Measurements from ENCODE around the gene KYAT1.
"Not testable (repeated sequence)": the region's sequence is repeated elsewhere in the genome, so short reads cannot be mapped to it uniquely, and the experiment has no call there.

The KYAT1 gene

DNA sequence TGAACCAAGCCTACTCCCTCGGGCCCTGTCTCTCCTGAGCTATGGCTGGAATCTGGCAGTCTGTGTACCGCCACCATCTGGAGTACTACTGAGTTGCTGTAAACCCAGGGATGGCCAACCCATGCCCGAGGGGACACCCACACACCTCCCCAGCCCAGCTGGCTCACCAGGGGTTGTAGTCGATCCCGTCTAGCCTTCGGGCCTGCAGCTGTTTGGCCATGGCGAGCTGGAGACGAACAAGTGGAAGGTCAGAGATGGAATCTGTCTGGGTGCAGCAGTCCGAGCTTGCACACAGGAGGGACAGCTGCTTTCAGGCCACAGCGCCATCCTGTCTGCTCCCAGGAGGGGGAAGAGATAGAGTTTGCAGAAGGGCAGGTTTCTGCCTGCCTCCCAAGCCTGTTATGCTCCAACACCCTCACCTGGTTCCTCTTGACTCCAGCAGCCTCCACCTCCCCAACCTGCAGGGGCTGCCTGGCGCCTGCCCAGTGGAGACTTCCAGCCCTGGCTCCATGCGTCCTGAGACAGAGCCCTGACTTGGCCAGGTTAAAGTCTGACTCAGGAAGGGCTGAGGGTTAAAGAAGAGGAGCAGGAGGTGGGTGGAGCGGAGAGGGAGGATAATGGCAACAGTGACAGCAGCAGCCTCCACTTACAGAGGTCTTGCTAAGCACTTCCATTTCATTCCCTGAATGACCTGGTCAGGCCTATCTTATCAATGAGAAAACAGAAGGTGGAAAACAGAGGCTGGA, 36.4 kb downstream of the KYAT1 start:
- no peak overlapping the region for H3K27ac ChIP-seq

DNA sequence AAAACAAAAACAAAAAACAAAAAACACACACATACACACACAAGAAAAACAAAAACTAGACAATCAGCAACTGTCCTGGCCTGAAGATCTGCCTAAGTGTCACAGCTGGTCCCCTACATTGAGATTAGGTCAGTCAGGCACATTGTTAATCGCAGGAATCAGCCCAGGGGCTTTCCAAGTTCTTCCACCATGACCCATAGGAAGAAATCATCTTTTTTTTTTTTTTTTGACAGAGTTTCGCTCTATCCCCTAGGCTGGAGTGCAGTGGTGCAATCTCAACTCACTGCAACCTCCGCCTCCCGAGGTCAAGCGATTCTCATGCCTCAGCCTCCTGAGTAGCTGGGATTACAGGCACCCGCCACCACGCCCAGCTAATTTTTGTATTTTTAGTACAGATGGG, 38.6 kb downstream of the KYAT1 start:
- not testable (repeated sequence) for H3K36me3 ChIP-seq (ENCODE audit: insufficient read depth, low read length); DNase-seq (ENCODE audit: low read depth, low spot score); H3K4me3 ChIP-seq; H3K27ac ChIP-seq; H3K9me3 ChIP-seq (ENCODE audit: low read depth, low read length); H3K9ac ChIP-seq (ENCODE audit: insufficient read length)

More for the DNA sequence above, 36.4 kb downstream of the KYAT1 start:
- H3K9ac ChIP-seq (ENCODE audit: insufficient read length) = no peak overlapping the region
- H3K9me3 ChIP-seq (ENCODE audit: low read depth, low read length) = no peaks in the 10 kb centered on the region
- TF ChIP-seq EZH2 (IDR thresholded peaks at IDR 0.05) = no peak
- H3K36me3 ChIP-seq (ENCODE audit: insufficient read depth, low read length) = no peaks in the 10 kb centered on the region
- no peak overlapping the region for H3K4me3 ChIP-seq
- DNase-seq (ENCODE audit: low read depth, low spot score) = no peak

DNA sequence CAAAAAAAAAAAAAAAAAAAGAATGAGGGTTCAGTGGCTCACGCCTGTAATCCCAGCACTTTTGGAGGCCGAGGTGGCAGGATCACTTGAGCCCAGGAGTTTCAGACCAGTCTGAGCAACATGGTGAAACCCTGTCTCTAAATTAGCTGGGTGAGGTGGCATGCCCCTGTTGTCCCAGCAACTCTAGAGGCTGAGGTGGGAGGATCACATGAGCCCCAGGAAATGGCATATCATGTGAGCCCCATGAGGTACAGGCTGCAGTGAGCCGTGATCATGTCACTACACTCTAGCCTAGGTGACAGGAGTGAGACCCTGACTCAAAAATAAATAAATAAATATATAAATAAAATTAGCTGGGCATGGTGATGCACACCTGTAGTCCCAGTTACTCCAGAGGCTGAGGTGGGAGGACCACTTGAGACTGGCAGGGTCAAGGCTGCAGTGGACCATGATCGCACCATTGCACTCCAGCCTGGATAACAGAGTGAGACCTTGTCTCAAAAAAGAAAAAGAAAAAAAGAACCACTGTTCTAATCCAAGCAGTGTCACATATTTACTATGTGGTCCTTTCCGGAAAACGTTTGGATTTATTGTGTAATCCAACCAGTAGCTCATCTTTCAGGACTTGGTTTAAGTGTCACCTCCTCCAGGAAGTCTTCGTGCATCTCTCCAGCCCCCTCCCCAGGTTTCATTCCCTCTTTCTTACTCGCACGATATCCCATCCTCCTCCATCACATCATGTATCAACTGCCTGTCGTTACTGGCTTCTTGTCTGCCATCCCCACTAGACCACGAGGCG, 39.9 kb downstream of the KYAT1 start:
- Histone ChIP-seq H3K36me3 (ENCODE audit: insufficient read depth, low read length) (no peaks in the 10 kb centered on the region), H3K27ac (no peak overlapping the region), H3K4me3 (no peak overlapping the region), H3K9ac (ENCODE audit: insufficient read length) (no peak overlapping the region), H3K9me3 (ENCODE audit: low read depth, low read length) (no peaks in the 10 kb centered on the region)
- DNase-seq (ENCODE audit: low read depth, low spot score) = no peak
- TF ChIP-seq FOXP2 (optimal IDR thresholded peaks at IDR 0.05; ENCODE audit: control extremely low read depth, extremely low read length, insufficient read depth) = no peak
- TF ChIP-seq POLR2AphosphoS5 (IDR thresholded peaks at IDR 0.05; ENCODE audit: borderline replicate concordance, low read depth, low read length) = no peak
- TF ChIP-seq EZH2 (IDR thresholded peaks at IDR 0.05) = no peak

DNA sequence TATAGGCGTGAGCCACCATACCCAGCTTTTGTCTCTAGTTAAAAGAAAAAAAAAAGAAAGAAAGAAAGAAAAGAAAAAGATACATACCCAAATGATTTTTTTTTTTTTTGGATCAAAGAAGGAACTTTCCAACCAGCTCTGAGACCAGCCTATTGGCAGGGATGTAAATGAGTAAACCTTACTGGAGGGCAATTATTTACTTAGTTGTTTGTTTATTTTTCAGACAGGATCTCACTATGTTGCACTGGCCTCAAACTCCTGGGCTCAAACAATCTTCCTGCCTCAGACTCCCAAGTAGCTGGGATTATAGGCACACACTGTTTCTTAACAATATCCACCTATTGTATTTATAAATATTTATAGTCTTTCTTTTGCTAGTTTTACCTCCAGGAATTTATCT, 41.2 kb downstream of the KYAT1 start:
- TF ChIP-seq FOXP2 (optimal IDR thresholded peaks at IDR 0.05; ENCODE audit: control extremely low read depth, extremely low read length, insufficient read depth) = no peak
- TF ChIP-seq EZH2 (IDR thresholded peaks at IDR 0.05) = no peak
- TF ChIP-seq POLR2AphosphoS5 (IDR thresholded peaks at IDR 0.05; ENCODE audit: borderline replicate concordance, low read depth, low read length) = no peak
- no peak overlapping the region for H3K27ac ChIP-seq

DNA sequence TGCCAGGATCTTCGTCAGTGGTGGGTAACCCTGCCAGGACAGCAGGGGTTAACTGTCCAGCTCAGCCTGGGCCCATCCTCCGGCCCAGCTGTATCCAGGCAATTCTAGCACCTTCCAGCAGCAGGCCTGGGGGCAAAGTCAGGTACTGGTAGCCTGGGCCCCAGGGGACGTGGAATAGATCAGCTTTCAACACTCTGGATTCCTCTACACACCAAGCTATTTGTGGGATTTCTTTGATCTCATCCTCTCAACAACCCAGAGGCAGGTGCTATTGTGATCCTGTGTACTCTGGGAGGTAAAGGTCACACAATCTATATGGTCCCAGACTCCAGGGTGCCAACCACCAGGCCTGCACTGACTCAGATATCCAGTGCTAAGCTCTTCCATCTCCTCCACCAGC, 43.4 kb downstream of the KYAT1 start:
- Histone ChIP-seq H3K9ac (ENCODE audit: insufficient read length) (no peak overlapping the region), H3K36me3 (ENCODE audit: insufficient read depth, low read length) (no peaks in the 10 kb centered on the region; the same call in 1 of the 2 replicates), H3K4me3 (no peak overlapping the region), H3K9me3 (ENCODE audit: low read depth, low read length) (no peaks in the 10 kb centered on the region), H3K27ac (no peak overlapping the region)
- TF ChIP-seq FOXP2 (optimal IDR thresholded peaks at IDR 0.05; ENCODE audit: control extremely low read depth, extremely low read length, insufficient read depth) = no peak
- no peak for TF ChIP-seq POLR2AphosphoS5 (IDR thresholded peaks at IDR 0.05; ENCODE audit: borderline replicate concordance, low read depth, low read length)
- no peak for DNase-seq (ENCODE audit: low read depth, low spot score)

More for the DNA sequence above, 41.2 kb downstream of the KYAT1 start:
- no peaks in the 10 kb centered on the region for H3K9me3 ChIP-seq (ENCODE audit: low read depth, low read length)
- H3K4me3 ChIP-seq = no peak overlapping the region
- H3K9ac ChIP-seq (ENCODE audit: insufficient read length) = no peak overlapping the region
- DNase-seq (ENCODE audit: low read depth, low spot score) = no peak
- H3K36me3 ChIP-seq (ENCODE audit: insufficient read depth, low read length) = no peaks in the 10 kb centered on the region

DNA sequence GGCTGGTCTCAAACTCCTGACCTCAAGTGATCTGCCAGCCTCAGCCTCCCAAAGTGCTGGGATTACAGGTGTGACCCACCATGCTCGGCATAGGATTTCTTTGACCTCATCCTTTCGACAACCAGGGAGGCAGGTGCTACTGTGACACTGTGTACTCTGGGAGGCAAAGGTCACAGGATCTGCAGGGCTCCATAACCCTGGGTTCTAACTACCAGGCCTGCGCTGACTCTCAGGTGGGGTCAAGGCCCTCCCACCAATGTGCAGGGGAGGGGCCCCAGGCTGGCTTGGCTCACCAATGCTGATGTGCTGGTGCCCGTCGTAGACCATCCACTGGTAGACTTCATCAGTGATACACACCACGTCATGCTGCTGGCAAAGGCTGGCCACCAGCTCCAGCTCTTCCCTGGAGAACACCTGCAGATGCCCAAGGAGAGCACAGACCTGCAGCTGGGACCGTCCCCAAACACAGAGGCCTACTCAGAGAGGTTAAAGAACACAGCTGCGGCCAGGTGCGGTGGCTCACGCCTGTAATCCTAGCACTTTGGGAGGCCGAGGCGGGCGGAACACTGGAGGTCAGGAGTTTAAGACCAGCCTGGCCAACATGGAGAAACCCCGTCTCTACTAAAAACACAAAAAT, 45.1 kb downstream of the KYAT1 start:
- no peak for DNase-seq (ENCODE audit: low read depth, low spot score)
- no peak overlapping the region for H3K27ac ChIP-seq
- H3K36me3 ChIP-seq (ENCODE audit: insufficient read depth, low read length) = no peaks in the 10 kb centered on the region; the same call in 1 of the 2 replicates
- no peaks in the 10 kb centered on the region for H3K9me3 ChIP-seq (ENCODE audit: low read depth, low read length)
- no peak overlapping the region for H3K4me3 ChIP-seq
- H3K9ac ChIP-seq (ENCODE audit: insufficient read length) = no peak overlapping the region
- no peak for TF ChIP-seq FOXP2 (optimal IDR thresholded peaks at IDR 0.05; ENCODE audit: control extremely low read depth, extremely low read length, insufficient read depth)
- TF ChIP-seq POLR2AphosphoS5 (IDR thresholded peaks at IDR 0.05; ENCODE audit: borderline replicate concordance, low read depth, low read length) = no peak

DNA sequence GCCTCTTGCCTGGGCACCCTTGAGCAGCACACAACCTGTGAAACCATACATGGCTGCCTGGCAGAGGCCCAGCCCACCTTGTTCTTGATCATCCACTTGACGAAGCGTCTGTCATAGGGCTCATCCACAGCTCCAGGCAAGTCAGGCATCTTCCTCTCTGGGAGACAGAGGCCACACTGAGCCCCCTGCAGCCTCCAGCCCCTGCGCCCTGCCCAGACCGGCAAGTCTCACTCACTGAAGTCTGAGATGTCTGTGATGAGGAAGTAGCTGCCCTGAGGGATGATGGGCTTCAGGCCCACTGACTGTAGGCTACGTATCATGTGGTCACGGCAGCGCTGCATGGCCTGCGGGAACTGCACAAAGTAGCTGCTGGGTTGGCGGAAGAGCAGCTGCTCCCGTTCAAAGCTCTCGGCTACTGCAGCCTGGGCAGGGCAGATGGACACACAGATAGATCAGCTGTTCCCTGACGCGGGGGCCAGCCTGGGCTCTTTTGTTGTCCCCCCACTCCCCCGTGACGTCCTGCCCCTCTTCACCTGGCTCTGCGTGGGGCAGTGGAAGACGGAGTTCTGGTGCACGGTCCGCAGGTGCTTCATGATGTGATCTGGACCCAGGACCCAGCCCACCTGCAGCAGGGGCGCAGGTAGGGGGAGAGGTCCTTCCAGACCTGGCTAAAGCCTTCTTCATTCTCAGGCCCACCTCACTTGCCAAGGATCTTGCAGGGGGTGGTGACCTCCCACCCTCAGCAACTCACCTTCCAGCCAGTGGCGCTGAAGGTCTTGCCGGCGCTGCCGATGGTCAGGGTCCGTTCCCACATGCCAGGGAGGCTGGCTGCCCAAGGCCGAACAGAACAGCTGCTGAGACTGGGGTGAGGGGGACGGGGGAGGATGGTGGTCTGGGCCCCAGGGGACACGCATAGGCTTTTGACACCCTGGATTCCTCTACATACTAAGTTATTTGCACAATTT, 46.2 kb downstream of the KYAT1 start:
- Histone ChIP-seq H3K9ac (ENCODE audit: insufficient read length) (no peak overlapping the region), H3K27ac (no peak overlapping the region), H3K9me3 (ENCODE audit: low read depth, low read length) (no peaks in the 10 kb centered on the region), H3K4me3 (no peak overlapping the region), H3K36me3 (ENCODE audit: insufficient read depth, low read length) (no peaks in the 10 kb centered on the region; the same call in 1 of the 2 replicates)
- TF ChIP-seq FOXP2 (optimal IDR thresholded peaks at IDR 0.05; ENCODE audit: control extremely low read depth, extremely low read length, insufficient read depth) (no peak), EZH2 (IDR thresholded peaks at IDR 0.05) (no peak), POLR2AphosphoS5 (IDR thresholded peaks at IDR 0.05; ENCODE audit: borderline replicate concordance, low read depth, low read length) (no peak)
- no peak for DNase-seq (ENCODE audit: low read depth, low spot score)

DNA sequence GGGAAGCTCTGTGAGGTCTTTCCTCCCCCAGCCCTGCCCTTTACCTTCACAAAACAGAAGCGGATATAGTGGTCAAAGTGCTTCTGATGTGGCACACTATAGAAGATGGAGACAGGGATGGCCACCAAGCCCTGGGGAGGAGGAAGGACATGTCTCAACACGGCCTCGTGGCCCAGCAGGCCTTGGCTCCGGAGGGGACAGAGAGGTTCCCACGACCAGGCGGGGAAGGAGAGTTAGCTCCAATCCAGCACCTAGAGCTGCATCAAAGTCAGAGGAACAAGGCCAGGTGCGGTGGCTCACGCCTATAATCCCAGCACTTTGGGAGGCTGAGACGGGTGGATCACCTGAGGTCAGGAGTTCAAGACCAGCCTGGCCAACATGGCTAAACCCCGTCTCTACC, 48.1 kb downstream of the KYAT1 start:
- no peak for TF ChIP-seq FOXP2 (optimal IDR thresholded peaks at IDR 0.05; ENCODE audit: control extremely low read depth, extremely low read length, insufficient read depth)
- no peak for TF ChIP-seq POLR2AphosphoS5 (IDR thresholded peaks at IDR 0.05; ENCODE audit: borderline replicate concordance, low read depth, low read length)
- no peak for TF ChIP-seq EZH2 (IDR thresholded peaks at IDR 0.05)
- no peaks in the 10 kb centered on the region for H3K9me3 ChIP-seq (ENCODE audit: low read depth, low read length)
- no peak for DNase-seq (ENCODE audit: low read depth, low spot score)
- H3K36me3 ChIP-seq (ENCODE audit: insufficient read depth, low read length) = no peaks in the 10 kb centered on the region; the same call in 1 of the 2 replicates
- H3K9ac ChIP-seq (ENCODE audit: insufficient read length) = no peak overlapping the region
- no peak overlapping the region for H3K4me3 ChIP-seq
- no peak overlapping the region for H3K27ac ChIP-seq
